GM19468 (cell line): Measurements from ENCODE around the gene PPP6R3.
"Not testable (repeated sequence)": the region's sequence is repeated elsewhere in the genome, so short reads cannot be mapped to it uniquely, and the experiment has no call there.

Experiments
- ATAC-seq: cut with Tn5 transposase; IDR thresholded peaks from one replicate; pipeline ENCODE4 v1.9.1; 2021; ENCODE audit warnings: mild to moderate bottlenecking, moderate library complexity, moderate number of reproducible peaks; ENCODE audit not compliant: unreplicated experiment; ENCODE audit errors: extremely low read depth

Gene PPP6R3

GRCh38 chr11:68434159-68434558 lies 26.4 kb upstream of the PPP6R3 start:
- not testable (repeated sequence) for ATAC-seq

GRCh38 chr11:68436162-68436888 lies 24.2 kb upstream of the PPP6R3 start:
- ATAC-seq = no peak

- ATAC-seq = no peak
Measured at GRCh38 chr11:68436985-68437926, 23.3 kb upstream of the PPP6R3 start.

- ATAC-seq = no peak
Measured at GRCh38 chr11:68437927-68438657, 22.5 kb upstream of the PPP6R3 start.

GRCh38 chr11:68438658-68439259 lies 21.8 kb upstream of the PPP6R3 start:
- ATAC-seq = no peak

- no peak for ATAC-seq
Measured at GRCh38 chr11:68439355-68440065, 21.0 kb upstream of the PPP6R3 start.

GRCh38 chr11:68440224-68440623 lies 20.3 kb upstream of the PPP6R3 start:
- ATAC-seq = no peak

GRCh38 chr11:68441466-68442230 lies 18.9 kb upstream of the PPP6R3 start:
- no peak for ATAC-seq

- ATAC-seq = no peak
Measured at GRCh38 chr11:68442433-68442832, 18.1 kb upstream of the PPP6R3 start.

GRCh38 chr11:68444566-68444965 lies 16.0 kb upstream of the PPP6R3 start:
- ATAC-seq = no peak

GRCh38 chr11:68445531-68446035 lies 15.0 kb upstream of the PPP6R3 start:
- no peak for ATAC-seq

- no peak for ATAC-seq
Measured at GRCh38 chr11:68446046-68446725, 14.4 kb upstream of the PPP6R3 start.

- no peak for ATAC-seq
Measured at GRCh38 chr11:68447015-68447801, 13.3 kb upstream of the PPP6R3 start.

- not testable (repeated sequence) for ATAC-seq
Measured at GRCh38 chr11:68447914-68448313, 12.6 kb upstream of the PPP6R3 start.

- no peak for ATAC-seq
Measured at GRCh38 chr11:68448604-68449011, 11.9 kb upstream of the PPP6R3 start.

- no peak for ATAC-seq
Measured at GRCh38 chr11:68449951-68450350, 10.6 kb upstream of the PPP6R3 start.

GRCh38 chr11:68450711-68451110 lies 9.8 kb upstream of the PPP6R3 start:
- ATAC-seq = no peak
